ENCODE data around the gene TGM1. TPM values are rescaled to one million over a fixed set of nuclear protein-coding genes. Genes with fewer than 3 reads are reported as not detected.
"Not testable (repeated sequence)": the region's sequence is repeated elsewhere in the genome, so short reads cannot be mapped to it uniquely, and the experiment has no call there.

Gene TGM1
- total and polyA plus RNA-seq, 4 donors = 0.28 to 1.5 (median 0.76) TPM

- H3K4me3 ChIP-seq (ENCODE audit: low read depth in 1 of 3, low read length in 3 of 3) = no peak overlapping the region
- TF ChIP-seq RAD21 (IDR thresholded peaks at IDR 0.05) = no peak
- TF ChIP-seq, protein P1, sequence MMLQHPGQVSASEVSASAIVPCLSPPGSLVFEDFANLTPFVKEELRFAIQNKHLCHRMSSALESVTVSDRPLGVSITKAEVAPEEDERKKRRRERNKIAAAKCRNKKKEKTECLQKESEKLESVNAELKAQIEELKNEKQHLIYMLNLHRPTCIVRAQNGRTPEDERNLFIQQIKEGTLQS (IDR thresholded peaks at IDR 0.05) = no peak
- no peak for TF ChIP-seq TAF1 (conservative IDR thresholded peaks at IDR 0.05)
- TF ChIP-seq EGR1 (IDR thresholded peaks at IDR 0.05; ENCODE audit: low read depth in 2 of 2) = no peak
- no peak for TF ChIP-seq RXRA (IDR thresholded peaks at IDR 0.05)
- no peak overlapping the region for H3K9ac ChIP-seq (ENCODE audit: low read depth in 1 of 2, low read length in 2 of 2)
- WGBS = 94% methylated on average over 4 of the region's 4 CpGs
- H3K4me1 ChIP-seq (ENCODE audit: control insufficient read depth in 4 of 4, insufficient read depth in 4 of 4, low read length in 3 of 4) = peaks cover 0 to 14% (median 6%) of the 10 kb centered on the region in 4 donors
- H3K36me3 ChIP-seq (ENCODE audit: control insufficient read depth in 4 of 4, insufficient read depth in 3 of 4, low read depth in 1 of 4, low read length in 3 of 4) = peaks cover 0 to 5% (median under 1%) of the 10 kb centered on the region in 4 donors
- no peaks in the 10 kb centered on the region for H3K9me3 ChIP-seq (ENCODE audit: control insufficient read depth in 4 of 4, low read length in 3 of 4)
- no peaks in the 10 kb centered on the region for H3K27me3 ChIP-seq (ENCODE audit: control insufficient read depth in 4 of 4, insufficient read depth in 4 of 4, low read length in 3 of 4)
- DNase-seq (ENCODE audit: low spot score) = no peak
- no peak overlapping the region for H3K27ac ChIP-seq (ENCODE audit: low read depth in 1 of 2, low read length in 2 of 2)
Observed at GRCh38 chr14:24219080-24219479, 43.9 kb downstream of the TGM1 start.

DNA sequence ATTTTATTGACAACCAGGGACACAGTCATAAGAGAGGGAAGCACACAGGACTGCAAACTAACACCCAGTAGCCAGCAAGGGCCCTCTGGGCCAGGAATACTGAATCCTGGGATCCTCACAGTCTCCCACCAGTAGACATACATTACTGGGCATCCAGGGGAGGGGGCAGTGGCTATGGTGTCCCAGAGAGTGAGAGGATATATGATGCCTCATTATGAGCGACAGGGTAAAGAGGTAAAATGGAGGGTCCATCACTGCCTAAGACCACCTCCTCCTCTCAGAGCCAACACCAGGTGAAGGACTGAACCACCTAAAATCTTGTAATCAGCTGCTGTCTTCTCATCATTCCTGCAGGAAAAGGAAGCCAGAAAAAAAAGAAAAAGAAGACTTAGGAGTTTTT is 46.1 kb downstream of the TGM1 start:
- not testable (repeated sequence) for H3K9ac ChIP-seq (ENCODE audit: low read depth in 1 of 2, low read length in 2 of 2); H3K4me3 ChIP-seq (ENCODE audit: low read depth in 1 of 3, low read length in 3 of 3); H3K27ac ChIP-seq (ENCODE audit: low read depth in 1 of 2, low read length in 2 of 2); H3K27me3 ChIP-seq (ENCODE audit: control insufficient read depth in 4 of 4, insufficient read depth in 4 of 4, low read length in 3 of 4); H3K36me3 ChIP-seq (ENCODE audit: control insufficient read depth in 4 of 4, insufficient read depth in 3 of 4, low read depth in 1 of 4, low read length in 3 of 4); DNase-seq (ENCODE audit: low spot score); H3K9me3 ChIP-seq (ENCODE audit: control insufficient read depth in 4 of 4, low read length in 3 of 4)
- peaks cover 0 to 23% (median 8%) of the 10 kb centered on the region in 4 donors for H3K4me1 ChIP-seq (ENCODE audit: control insufficient read depth in 4 of 4, insufficient read depth in 4 of 4, low read length in 3 of 4)
- WGBS = 93% methylated on average over 1 of the region's 1 CpG

DNA sequence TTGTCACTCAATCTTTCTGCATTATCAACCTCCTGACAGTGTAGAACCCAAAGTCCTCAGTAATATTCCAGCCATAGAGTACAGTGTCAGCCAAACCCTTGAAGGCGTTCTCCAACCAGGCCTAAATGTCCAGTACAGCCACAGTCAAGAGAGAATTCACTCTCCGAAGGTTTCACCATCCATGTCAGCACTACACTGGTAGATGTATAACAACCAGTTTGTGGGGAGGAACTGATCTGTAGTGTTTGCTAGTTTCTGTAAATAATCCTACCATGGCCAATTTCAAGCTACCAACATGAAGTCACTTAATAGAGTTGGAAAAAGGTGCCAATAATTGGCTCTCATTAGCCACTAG is 46.7 kb downstream of the TGM1 start:
- no peaks in the 10 kb centered on the region for H3K27me3 ChIP-seq (ENCODE audit: control insufficient read depth in 4 of 4, insufficient read depth in 4 of 4, low read length in 3 of 4)
- no peak for TF ChIP-seq HNF4G (IDR thresholded peaks at IDR 0.05)
- no peak for TF ChIP-seq RAD21 (IDR thresholded peaks at IDR 0.05)
- TF ChIP-seq GABPA (IDR thresholded peaks at IDR 0.05 in 1 of 2, conservative IDR thresholded peaks at IDR 0.05 in 1 of 2) = no peak
- TF ChIP-seq, protein P1 (IDR thresholded peaks at IDR 0.05) = no peak
- TF ChIP-seq EGR1 (IDR thresholded peaks at IDR 0.05; ENCODE audit: low read depth in 2 of 2) = no peak
- TF ChIP-seq RXRA (IDR thresholded peaks at IDR 0.05) = no peak
- no peak for TF ChIP-seq TAF1 (conservative IDR thresholded peaks at IDR 0.05)
- no peak for TF ChIP-seq NR2F2 (IDR thresholded peaks at IDR 0.05)
- TF ChIP-seq FOXA2 (IDR thresholded peaks at IDR 0.05) = no peak
- DNase-seq (ENCODE audit: low spot score) = no peak
- no peaks in the 10 kb centered on the region for H3K9me3 ChIP-seq (ENCODE audit: control insufficient read depth in 4 of 4, low read length in 3 of 4)
- 92% methylated on average over 2 of the region's 2 CpGs for WGBS
- peaks cover 0 to 7% (median under 1%) of the 10 kb centered on the region in 4 donors for H3K36me3 ChIP-seq (ENCODE audit: control insufficient read depth in 4 of 4, insufficient read depth in 3 of 4, low read depth in 1 of 4, low read length in 3 of 4)
- H3K9ac ChIP-seq (ENCODE audit: low read depth in 1 of 2, low read length in 2 of 2) = no peak overlapping the region
- H3K27ac ChIP-seq (ENCODE audit: low read depth in 1 of 2, low read length in 2 of 2) = no peak overlapping the region
- H3K4me1 ChIP-seq (ENCODE audit: control insufficient read depth in 4 of 4, insufficient read depth in 4 of 4, low read length in 3 of 4) = peaks cover 0 to 23% (median 8%) of the 10 kb centered on the region in 4 donors
- no peak overlapping the region for H3K4me3 ChIP-seq (ENCODE audit: low read depth in 1 of 3, low read length in 3 of 3)

DNA sequence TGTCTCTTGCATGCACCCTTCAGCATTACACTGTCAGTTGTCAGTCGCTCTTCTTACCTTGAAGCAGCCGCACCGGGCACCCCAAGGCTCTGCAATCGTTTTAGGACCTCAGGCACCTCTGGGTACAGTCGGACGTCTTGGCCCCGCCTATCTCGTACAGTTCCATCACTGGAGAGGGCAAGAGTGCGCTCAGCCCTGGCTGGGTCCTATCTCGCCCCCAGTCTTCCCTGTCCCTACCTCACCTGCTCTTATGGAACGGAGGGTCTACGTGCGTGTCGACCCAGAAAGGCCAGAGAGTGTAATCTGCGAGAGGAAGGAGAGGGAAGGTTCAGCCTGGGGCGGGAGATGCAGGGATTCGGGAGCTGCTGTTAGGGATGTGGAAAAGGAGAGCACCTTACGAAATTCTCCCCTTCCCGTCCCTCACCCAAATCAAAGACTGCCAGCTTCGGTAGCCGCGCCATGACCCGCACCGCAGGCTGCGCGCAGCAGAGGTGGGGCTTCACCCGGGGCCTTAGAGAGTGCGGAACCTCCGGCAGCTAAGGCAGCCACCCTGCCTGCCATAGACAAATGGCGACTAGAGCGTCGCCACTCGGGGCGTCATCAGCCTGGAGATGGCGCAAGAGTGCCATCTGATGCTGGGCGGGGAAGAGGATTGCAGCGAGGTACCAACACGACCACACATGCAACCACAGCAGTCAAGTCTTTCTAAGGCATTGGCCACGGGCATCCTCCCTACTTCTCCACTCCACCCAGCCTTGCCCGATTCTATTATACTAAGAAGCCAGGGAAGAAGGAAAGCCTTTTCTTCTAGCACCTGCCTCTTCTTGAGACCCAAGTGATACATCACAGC is 47.3 kb downstream of the TGM1 start, which contains the start of gene MDP1:
Gene MDP1 (minus strand): TSS at position 572 of the 850 bp plus-strand sequence. CDS start 111 bp downstream, at position 461.
- DNase-seq (ENCODE audit: low spot score) = peak; percentile 82
- WGBS = under 1% methylated on average over 40 of the region's 40 CpGs
- peak in 1 of 2 donors; percentile 60 for TF ChIP-seq GABPA (IDR thresholded peaks at IDR 0.05 in 1 of 2, conservative IDR thresholded peaks at IDR 0.05 in 1 of 2)
- TF ChIP-seq HNF4G (IDR thresholded peaks at IDR 0.05) = no peak
- TF ChIP-seq CTCF (IDR thresholded peaks at IDR 0.05; ENCODE audit: low read depth, low read length, missing input control) = peak; percentile 29
- no peak for TF ChIP-seq EGR1 (IDR thresholded peaks at IDR 0.05; ENCODE audit: low read depth in 2 of 2)
- peak; percentile 62 for TF ChIP-seq SP1 (IDR thresholded peaks at IDR 0.05)
- TF ChIP-seq TAF1 (conservative IDR thresholded peaks at IDR 0.05) = peak; percentile 62
- TF ChIP-seq FOXA1 (IDR thresholded peaks at IDR 0.05) = no peak
- TF ChIP-seq, protein P2, sequence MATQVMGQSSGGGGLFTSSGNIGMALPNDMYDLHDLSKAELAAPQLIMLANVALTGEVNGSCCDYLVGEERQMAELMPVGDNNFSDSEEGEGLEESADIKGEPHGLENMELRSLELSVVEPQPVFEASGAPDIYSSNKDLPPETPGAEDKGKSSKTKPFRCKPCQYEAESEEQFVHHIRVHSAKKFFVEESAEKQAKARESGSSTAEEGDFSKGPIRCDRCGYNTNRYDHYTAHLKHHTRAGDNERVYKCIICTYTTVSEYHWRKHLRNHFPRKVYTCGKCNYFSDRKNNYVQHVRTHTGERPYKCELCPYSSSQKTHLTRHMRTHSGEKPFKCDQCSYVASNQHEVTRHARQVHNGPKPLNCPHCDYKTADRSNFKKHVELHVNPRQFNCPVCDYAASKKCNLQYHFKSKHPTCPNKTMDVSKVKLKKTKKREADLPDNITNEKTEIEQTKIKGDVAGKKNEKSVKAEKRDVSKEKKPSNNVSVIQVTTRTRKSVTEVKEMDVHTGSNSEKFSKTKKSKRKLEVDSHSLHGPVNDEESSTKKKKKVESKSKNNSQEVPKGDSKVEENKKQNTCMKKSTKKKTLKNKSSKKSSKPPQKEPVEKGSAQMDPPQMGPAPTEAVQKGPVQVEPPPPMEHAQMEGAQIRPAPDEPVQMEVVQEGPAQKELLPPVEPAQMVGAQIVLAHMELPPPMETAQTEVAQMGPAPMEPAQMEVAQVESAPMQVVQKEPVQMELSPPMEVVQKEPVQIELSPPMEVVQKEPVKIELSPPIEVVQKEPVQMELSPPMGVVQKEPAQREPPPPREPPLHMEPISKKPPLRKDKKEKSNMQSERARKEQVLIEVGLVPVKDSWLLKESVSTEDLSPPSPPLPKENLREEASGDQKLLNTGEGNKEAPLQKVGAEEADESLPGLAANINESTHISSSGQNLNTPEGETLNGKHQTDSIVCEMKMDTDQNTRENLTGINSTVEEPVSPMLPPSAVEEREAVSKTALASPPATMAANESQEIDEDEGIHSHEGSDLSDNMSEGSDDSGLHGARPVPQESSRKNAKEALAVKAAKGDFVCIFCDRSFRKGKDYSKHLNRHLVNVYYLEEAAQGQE (IDR thresholded peaks at IDR 0.05) = peak; percentile 25
- peak; percentile 9 to 58 for TF ChIP-seq RXRA (IDR thresholded peaks at IDR 0.05)
- TF ChIP-seq YY1 (IDR thresholded peaks at IDR 0.05) = peak; percentile 97
- TF ChIP-seq RAD21 (IDR thresholded peaks at IDR 0.05) = peak; percentile 69 to 74
- peaks cover 0 to 8% (median 2%) of the 10 kb centered on the region in 4 donors for H3K36me3 ChIP-seq (ENCODE audit: control insufficient read depth in 4 of 4, insufficient read depth in 3 of 4, low read depth in 1 of 4, low read length in 3 of 4)
- H3K9me3 ChIP-seq (ENCODE audit: control insufficient read depth in 4 of 4, low read length in 3 of 4) = no peaks in the 10 kb centered on the region
- peak within 1 kb of the TSS; percentile 62 to 94 (median 93) for H3K4me3 ChIP-seq (ENCODE audit: low read depth in 1 of 3, low read length in 3 of 3)
- H3K27me3 ChIP-seq (ENCODE audit: control insufficient read depth in 4 of 4, insufficient read depth in 4 of 4, low read length in 3 of 4) = no peaks in the 10 kb centered on the region
- H3K27ac ChIP-seq (ENCODE audit: low read depth in 1 of 2, low read length in 2 of 2) = peak within 1 kb of the TSS; percentile 83 to 86
- H3K9ac ChIP-seq (ENCODE audit: low read depth in 1 of 2, low read length in 2 of 2) = peak within 1 kb of the TSS; percentile 73 to 80
- H3K4me1 ChIP-seq (ENCODE audit: control insufficient read depth in 4 of 4, insufficient read depth in 4 of 4, low read length in 3 of 4) = peaks cover 0 to 23% (median 8%) of the 10 kb centered on the region in 4 donors

Data from liver (tissue), 9 donors.